ENCODE data around the gene SHROOM1. TPM values are rescaled to one million over a fixed set of nuclear protein-coding genes. Genes with fewer than 3 reads are reported as not detected.

SHROOM1 gene
- 0.79 and 1.4 TPM in 2 replicates for total RNA-seq

- no peak for TF ChIP-seq CTCF (IDR thresholded peaks at IDR 0.05; ENCODE audit: insufficient read depth, low read length, severe bottlenecking)
- H3K4me3 ChIP-seq (ENCODE audit: low read depth, low read length), result peak within 1 kb of the TSS; percentile 53
- H3K27me3 ChIP-seq (ENCODE audit: control insufficient read depth, insufficient read depth, low read length), result no peaks in the 10 kb centered on the region
- no peak for FAIRE-seq
- H3K36me3 ChIP-seq (ENCODE audit: control insufficient read depth, insufficient read depth, low read length), result no peaks in the 10 kb centered on the region
- no peak for DNase-seq (ENCODE audit: low read depth)
These were observed at the start of gene SHROOM1 for GRCh38 chr5:132830436-132831094. TSS of gene SHROOM1 (minus strand) at chr5:132830647. CDS start at chr5:132826140, 4,507 bp downstream.

GRCh38 chr5:132877938-132878337 is 47.5 kb upstream of the SHROOM1 start:
- peaks cover 26% of the 10 kb centered on the region for H3K36me3 ChIP-seq (ENCODE audit: control insufficient read depth, insufficient read depth, low read length)

GRCh38 chr5:132877466-132877865 is 47.0 kb upstream of the SHROOM1 start:
- Histone ChIP-seq H3K36me3 (ENCODE audit: control insufficient read depth, insufficient read depth, low read length) (peaks cover 26% of the 10 kb centered on the region), H3K4me3 (ENCODE audit: low read depth, low read length) (no peak overlapping the region), H3K27me3 (ENCODE audit: control insufficient read depth, insufficient read depth, low read length) (no peaks in the 10 kb centered on the region)
- FAIRE-seq (no peak), DNase-seq (ENCODE audit: low read depth) (no peak)
- no peak for TF ChIP-seq CTCF (IDR thresholded peaks at IDR 0.05; ENCODE audit: insufficient read depth, low read length, severe bottlenecking)

More at GRCh38 chr5:132877938-132878337, 47.5 kb upstream of the SHROOM1 start:
- no peak for DNase-seq (ENCODE audit: low read depth)
- no peak overlapping the region for H3K4me3 ChIP-seq (ENCODE audit: low read depth, low read length)
- FAIRE-seq, result no peak
- H3K27me3 ChIP-seq (ENCODE audit: control insufficient read depth, insufficient read depth, low read length), result no peaks in the 10 kb centered on the region
- no peak for TF ChIP-seq CTCF (IDR thresholded peaks at IDR 0.05; ENCODE audit: insufficient read depth, low read length, severe bottlenecking)

- H3K27me3 ChIP-seq (ENCODE audit: control insufficient read depth, insufficient read depth, low read length), result no peaks in the 10 kb centered on the region
- no peak for TF ChIP-seq CTCF (IDR thresholded peaks at IDR 0.05; ENCODE audit: insufficient read depth, low read length, severe bottlenecking)
- no peak for FAIRE-seq
- peaks cover 25% of the 10 kb centered on the region for H3K36me3 ChIP-seq (ENCODE audit: control insufficient read depth, insufficient read depth, low read length)
- no peak overlapping the region for H3K4me3 ChIP-seq (ENCODE audit: low read depth, low read length)
- DNase-seq (ENCODE audit: low read depth), result no peak
These were observed 45.7 kb upstream of the SHROOM1 start for GRCh38 chr5:132876020-132876759.

- TF ChIP-seq CTCF (IDR thresholded peaks at IDR 0.05; ENCODE audit: insufficient read depth, low read length, severe bottlenecking), result no peak
- peaks cover 17% of the 10 kb centered on the region for H3K36me3 ChIP-seq (ENCODE audit: control insufficient read depth, insufficient read depth, low read length)
- H3K27me3 ChIP-seq (ENCODE audit: control insufficient read depth, insufficient read depth, low read length), result no peaks in the 10 kb centered on the region
- no peak for FAIRE-seq
- no peak for DNase-seq (ENCODE audit: low read depth)
- H3K4me3 ChIP-seq (ENCODE audit: low read depth, low read length), result no peak overlapping the region
These were observed 43.5 kb upstream of the SHROOM1 start for GRCh38 chr5:132873930-132874271.
